ENCODE measurements around the gene CCR8.

- TF ChIP-seq EZH2 (IDR thresholded peaks at IDR 0.05; ENCODE audit: borderline replicate concordance, low read depth, low read length, severe bottlenecking) (no peak), CTCF (IDR thresholded peaks at IDR 0.05; ENCODE audit: borderline replicate concordance, extremely low read depth, low read length, poor library complexity, severe bottlenecking) (no peak)
These were observed 49.7 kb downstream of the CCR8 start for GRCh38 chr3:39378957-39379777.
